C4-2B (cell line): ENCODE measurements around the gene ARHGAP42.

Experiments
- ZFX ChIP-seq: fragments of 450-650 bp; IDR thresholded peaks from 2 replicates; pipeline ENCODE4 v1.6.1; 2017
- TF ChIP-seq, protein P1 (sequence below): fragments of 450-650 bp; conservative IDR thresholded peaks from 2 replicates; pipeline ENCODE4 v1.5.1; 2017; ENCODE audit warnings: mild to moderate bottlenecking

DNA sequence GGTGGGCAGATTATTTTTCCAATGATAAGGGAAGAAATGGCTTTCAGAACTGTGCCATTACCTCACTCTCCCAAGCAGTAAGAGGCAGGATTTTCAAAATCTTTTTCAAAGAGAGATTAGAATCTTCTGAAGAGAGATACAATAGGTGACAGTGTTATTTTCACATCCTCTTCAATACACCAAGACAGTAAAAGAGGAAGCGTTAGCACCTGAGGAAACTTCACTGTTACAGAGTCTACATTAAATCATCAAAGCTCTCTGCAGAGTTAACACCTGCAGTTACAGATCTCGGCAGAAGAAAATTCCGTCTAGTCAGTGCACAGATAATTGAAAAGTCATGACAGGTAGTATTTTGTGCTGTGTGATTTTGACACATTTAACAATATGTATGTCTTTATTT, 297.6 kb downstream of the ARHGAP42 start:
- TF ChIP-seq, protein P1, sequence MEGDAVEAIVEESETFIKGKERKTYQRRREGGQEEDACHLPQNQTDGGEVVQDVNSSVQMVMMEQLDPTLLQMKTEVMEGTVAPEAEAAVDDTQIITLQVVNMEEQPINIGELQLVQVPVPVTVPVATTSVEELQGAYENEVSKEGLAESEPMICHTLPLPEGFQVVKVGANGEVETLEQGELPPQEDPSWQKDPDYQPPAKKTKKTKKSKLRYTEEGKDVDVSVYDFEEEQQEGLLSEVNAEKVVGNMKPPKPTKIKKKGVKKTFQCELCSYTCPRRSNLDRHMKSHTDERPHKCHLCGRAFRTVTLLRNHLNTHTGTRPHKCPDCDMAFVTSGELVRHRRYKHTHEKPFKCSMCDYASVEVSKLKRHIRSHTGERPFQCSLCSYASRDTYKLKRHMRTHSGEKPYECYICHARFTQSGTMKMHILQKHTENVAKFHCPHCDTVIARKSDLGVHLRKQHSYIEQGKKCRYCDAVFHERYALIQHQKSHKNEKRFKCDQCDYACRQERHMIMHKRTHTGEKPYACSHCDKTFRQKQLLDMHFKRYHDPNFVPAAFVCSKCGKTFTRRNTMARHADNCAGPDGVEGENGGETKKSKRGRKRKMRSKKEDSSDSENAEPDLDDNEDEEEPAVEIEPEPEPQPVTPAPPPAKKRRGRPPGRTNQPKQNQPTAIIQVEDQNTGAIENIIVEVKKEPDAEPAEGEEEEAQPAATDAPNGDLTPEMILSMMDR = no peak
- no peak for TF ChIP-seq ZFX
